DND-41 (cell line): Measurements from ENCODE around the gene CSTB.

Experiments used
- EZH2 ChIP-seq: IDR thresholded peaks from 3 replicates; pipeline ENCODE4 v1.6.1; 2012; ENCODE audit warnings: borderline replicate concordance, low read depth, mild to moderate bottlenecking, moderate library complexity, low read length, inconsistent platforms; ENCODE audit not compliant: severe bottlenecking
- TF ChIP-seq, protein P1 (sequence below): IDR thresholded peaks from 2 replicates; pipeline ENCODE4 v1.5.1; 2012; ENCODE audit warnings: borderline replicate concordance, low read length, moderate library complexity, mild to moderate bottlenecking; ENCODE audit not compliant: poor library complexity, severe bottlenecking; ENCODE audit errors: extremely low read depth

DNA sequence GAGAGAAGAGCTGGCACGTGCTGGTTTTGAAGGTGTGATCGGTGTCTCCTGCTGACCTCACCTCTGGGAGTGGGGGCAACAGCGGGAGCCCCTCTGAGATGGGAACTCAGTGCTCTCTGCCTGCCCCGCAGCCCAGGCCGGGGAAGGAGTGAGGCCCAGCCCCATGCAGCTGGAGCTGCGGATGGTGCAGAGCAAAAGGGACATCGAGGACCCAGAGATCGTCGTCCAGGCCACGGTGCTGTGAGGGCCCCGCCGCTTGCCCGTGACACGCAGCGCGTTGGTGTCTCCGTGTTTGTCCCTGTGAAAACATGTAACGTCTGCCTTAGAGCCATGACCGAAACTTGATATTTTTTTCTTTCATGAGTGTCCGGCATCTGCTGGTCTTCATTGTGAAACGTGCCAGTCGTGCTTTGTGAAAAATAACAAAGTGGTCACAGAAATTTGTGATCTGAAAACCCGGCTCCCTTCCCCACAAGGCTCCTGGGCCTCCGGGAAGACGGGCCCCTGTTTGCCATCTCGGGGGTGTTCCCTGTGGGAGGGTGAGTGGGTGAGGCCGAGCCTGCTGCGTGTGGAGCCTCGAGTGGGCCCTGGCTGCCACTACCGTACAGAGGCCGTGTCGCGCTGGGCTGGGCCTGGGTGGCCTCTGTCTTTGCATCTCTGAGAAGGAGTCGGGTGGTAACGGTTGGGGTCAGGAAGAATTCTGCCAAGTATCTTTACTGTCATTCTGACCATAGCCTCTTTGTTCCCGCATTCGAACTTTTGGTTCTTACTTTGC is 20.1 kb downstream of the CSTB start:
- TF ChIP-seq, protein P1, sequence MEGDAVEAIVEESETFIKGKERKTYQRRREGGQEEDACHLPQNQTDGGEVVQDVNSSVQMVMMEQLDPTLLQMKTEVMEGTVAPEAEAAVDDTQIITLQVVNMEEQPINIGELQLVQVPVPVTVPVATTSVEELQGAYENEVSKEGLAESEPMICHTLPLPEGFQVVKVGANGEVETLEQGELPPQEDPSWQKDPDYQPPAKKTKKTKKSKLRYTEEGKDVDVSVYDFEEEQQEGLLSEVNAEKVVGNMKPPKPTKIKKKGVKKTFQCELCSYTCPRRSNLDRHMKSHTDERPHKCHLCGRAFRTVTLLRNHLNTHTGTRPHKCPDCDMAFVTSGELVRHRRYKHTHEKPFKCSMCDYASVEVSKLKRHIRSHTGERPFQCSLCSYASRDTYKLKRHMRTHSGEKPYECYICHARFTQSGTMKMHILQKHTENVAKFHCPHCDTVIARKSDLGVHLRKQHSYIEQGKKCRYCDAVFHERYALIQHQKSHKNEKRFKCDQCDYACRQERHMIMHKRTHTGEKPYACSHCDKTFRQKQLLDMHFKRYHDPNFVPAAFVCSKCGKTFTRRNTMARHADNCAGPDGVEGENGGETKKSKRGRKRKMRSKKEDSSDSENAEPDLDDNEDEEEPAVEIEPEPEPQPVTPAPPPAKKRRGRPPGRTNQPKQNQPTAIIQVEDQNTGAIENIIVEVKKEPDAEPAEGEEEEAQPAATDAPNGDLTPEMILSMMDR = no peak
- TF ChIP-seq EZH2 = no peak
